Endothelial cell of umbilical vein (primary cell): ENCODE data around the gene CLIP4. TPM values are rescaled to one million over a fixed set of nuclear protein-coding genes. Genes with fewer than 3 reads are reported as not detected.
A peak's percentile ranks its signal among the peaks of the same experiment; 100 is the strongest.

ENCODE experiments used
- BruUV-seq: library from RNA; stranded (reverse); fragments of 400-500 nt; replicated peaks from 2 replicates; lab custom pipeline; 2021; lab: Mats Ljungman, UMichigan
- CTCF ChIA-PET: fragments of 300-600, 350-600 bp; sonication (Branson Sonifier 250); formaldehyde crosslinking; loops from one replicate; lab custom pipeline; 2021; ENCODE audit warnings: antibody characterized with exemption, inconsistent platforms; lab: Charles Lee
- POLR2A ChIA-PET: fragments of 300-600, 350-600 bp; sonication (Branson Sonifier 250); formaldehyde crosslinking; loops from one replicate; lab custom pipeline; 2021; ENCODE audit warnings: antibody characterized with exemption, inconsistent platforms; lab: Charles Lee
- DNase-seq: peaks from one replicate; pipeline ENCODE4 v3.0.0-alpha.2; 2011; ENCODE audit warnings: low read depth, low spot score
- FAIRE-seq: peaks from 2 replicates; lab custom pipeline; 2011; peaks lifted over from hg19 to GRCh38; lab: Jason Lieb, UNC
- H2AFZ ChIP-seq: 2 replicates; pipeline ENCODE4 v1.6.0; 2012; ENCODE audit warnings: low read depth, low read length, control low read depth, inconsistent platforms
- H3K27ac ChIP-seq: 2 replicates; pipeline ENCODE4 v1.5.1; 2011; ENCODE audit warnings: low read depth, mild to moderate bottlenecking, control low read depth, low read length, moderate library complexity; ENCODE audit not compliant: insufficient read depth
- H3K27me3 ChIP-seq, 2 experiments: 2 replicates each; pipeline versions ENCODE4 v1.6.0 to v1.6.1; 2011; ENCODE audit warnings: low read length in 2 of 2, mixed read lengths in 1 of 2; ENCODE audit not compliant: control insufficient read depth in 2 of 2, insufficient read depth in 2 of 2
- H3K36me3 ChIP-seq, 2 experiments: 2 replicates in 1 of 2; 3 replicates in 1 of 2; pipeline ENCODE4 v1.5.1; 2011; ENCODE audit warnings: low read length in 2 of 2, mild to moderate bottlenecking in 1 of 2, moderate library complexity in 1 of 2; ENCODE audit not compliant: control insufficient read depth in 2 of 2, insufficient read depth in 2 of 2; ENCODE audit errors: extremely low read depth in 1 of 2
- H3K4me1 ChIP-seq: 3 replicates; pipeline ENCODE4 v1.5.1; 2011; ENCODE audit warnings: mild to moderate bottlenecking, low read length; ENCODE audit not compliant: control insufficient read depth, insufficient read depth; ENCODE audit errors: extremely low read depth
- H3K4me2 ChIP-seq: 2 replicates; pipeline ENCODE4 v1.6.1; 2011; ENCODE audit warnings: low read length, control low read depth, mixed read lengths; ENCODE audit not compliant: insufficient read depth
- H3K4me3 ChIP-seq, 3 experiments: fragments of 200-600 bp in 1 of 3; sonication (generic), shearing (Covaris generic) in 1 of 3; replicated peaks in 1 of 3; 2 replicates each; pipeline ENCODE4 v1.5.1; 2011 to 2016; ENCODE audit warnings: control low read depth in 3 of 3, low read length in 3 of 3, mild to moderate bottlenecking in 2 of 3, inconsistent platforms in 1 of 3, low read depth in 1 of 3, moderate library complexity in 1 of 3; ENCODE audit not compliant: insufficient read depth in 1 of 3
- H3K79me2 ChIP-seq: 2 replicates; pipeline ENCODE4 v1.6.0; 2012; ENCODE audit warnings: low read length, inconsistent platforms; ENCODE audit not compliant: control insufficient read depth, insufficient read depth
- H3K9ac ChIP-seq: replicated peaks from 2 replicates; pipeline ENCODE3; 2011; ENCODE audit warnings: low read length, control low read depth; ENCODE audit not compliant: insufficient read depth; ENCODE audit errors: extremely low read depth
- H3K9me1 ChIP-seq: replicated peaks from 3 replicates; pipeline ENCODE4 v1.6.0; 2011; ENCODE audit warnings: mild to moderate bottlenecking, low read length; ENCODE audit not compliant: control insufficient read depth, insufficient read depth; ENCODE audit errors: extremely low read depth
- H3K9me3 ChIP-seq: replicated peaks from 2 replicates; pipeline ENCODE4 v1.5.1; 2012; ENCODE audit warnings: low read length, inconsistent platforms; ENCODE audit not compliant: control insufficient read depth, insufficient read depth
- H4K20me1 ChIP-seq: replicated peaks from 2 replicates; pipeline ENCODE3; 2011; ENCODE audit warnings: mild to moderate bottlenecking, low read length; ENCODE audit not compliant: control insufficient read depth, insufficient read depth; ENCODE audit errors: extremely low read depth
- CTCF ChIP-seq, 2 donors: IDR thresholded peaks; 1 replicate in 1 of 2; 2 replicates in 1 of 2; pipeline ENCODE4 v1.5.1; 2011; ENCODE audit warnings: low read length in 2 of 2, mild to moderate bottlenecking in 2 of 2, moderate library complexity in 2 of 2, control low read depth in 1 of 2, inconsistent platforms in 1 of 2, low read depth in 1 of 2; ENCODE audit not compliant: insufficient read depth in 1 of 2; ENCODE audit errors: extremely low read depth in 1 of 2
- EZH2 ChIP-seq: IDR thresholded peaks from 2 replicates; pipeline ENCODE4 v1.6.1; 2012; ENCODE audit warnings: borderline replicate concordance, low read depth, mild to moderate bottlenecking, moderate library complexity, low read length, inconsistent platforms; ENCODE audit not compliant: severe bottlenecking
- FOS ChIP-seq: IDR thresholded peaks from 2 replicates; pipeline ENCODE4 v1.6.1; 2011; ENCODE audit warnings: mild to moderate bottlenecking, low read length, moderate library complexity, borderline replicate concordance; ENCODE audit not compliant: insufficient read depth
- GATA2 ChIP-seq: IDR thresholded peaks from 2 replicates; pipeline ENCODE4 v1.7.0; 2011; ENCODE audit warnings: low read depth, mild to moderate bottlenecking, moderate library complexity, mixed read lengths, low read length; ENCODE audit not compliant: insufficient read length, insufficient read depth
- JUN ChIP-seq: IDR thresholded peaks from 2 replicates; pipeline ENCODE4 v1.6.1; 2011; ENCODE audit warnings: borderline replicate concordance, low read depth; ENCODE audit not compliant: insufficient read length, insufficient read depth
- MAX ChIP-seq: IDR thresholded peaks from 2 replicates; pipeline ENCODE4 v1.6.1; 2011; ENCODE audit not compliant: insufficient read depth, insufficient read length
- MYC ChIP-seq: IDR thresholded peaks from one replicate; pipeline ENCODE4 v1.6.1; 2011; ENCODE audit warnings: mild to moderate bottlenecking, low read depth, low read length
- POLR2A ChIP-seq: IDR thresholded peaks from 2 replicates; pipeline ENCODE4 v1.6.1; 2012; ENCODE audit warnings: low read depth, mild to moderate bottlenecking, control low read depth, low read length
- POLR2AphosphoS5 ChIP-seq: IDR thresholded peaks from 2 replicates; pipeline ENCODE4 v1.6.1; 2012; ENCODE audit warnings: low read depth, mild to moderate bottlenecking, control low read depth, low read length, moderate library complexity; ENCODE audit not compliant: insufficient read depth
- dilution Hi-C: fragments of 300-500 bp; cut with MboI; formaldehyde crosslinking; loops from one replicate; pipeline ENCODE4 v1.15.0; 2019; ENCODE audit warnings: low sequenced_read_pairs; ENCODE audit not compliant: extremely low pct_ligation_motif_present
- intact Hi-C: fragments of 100-400 bp; cut with micrococcal nuclease; formaldehyde crosslinking; loops from one replicate; pipeline ENCODE4 v1.10.0; 2022
- polyA plus RNA-seq, 4 experiments: library from polyadenylated mRNA; depleted of rRNA in 3 of 4; stranded (reverse) in 3 of 4; unstranded in 1 of 4; fragments of >200 nt; gene quantifications; 2 replicates each; pipeline versions ENCODE4 v1.2.1 to v1.2.3, GENCODE V29; 2011 to 2012; ENCODE audit warnings: missing spikeins in 1 of 4
- total RNA-seq: library from RNA; stranded (reverse); gene quantifications from 2 replicates; pipeline ENCODE4 v1.2.3, GENCODE V29; 2021

Gene CLIP4
- total and polyA plus RNA-seq, 2 donors (not counting 3 experiments of a cell fraction or from before 2014, with no cell fraction given): 9.2 to 24.0 TPM

GRCh38 chr2:29207352-29208148, 92.3 kb downstream of the CLIP4 start:
- no peak overlapping the region for H3K9ac ChIP-seq
- no peak overlapping the region for H3K27ac ChIP-seq
- no peaks in the 10 kb centered on the region for H4K20me1 ChIP-seq
- ChIA-PET POLR2A (no interaction called here), CTCF (no interaction called here)
- no peaks in the 10 kb centered on the region for H3K79me2 ChIP-seq
- no peaks in the 10 kb centered on the region for H3K9me1 ChIP-seq
- FAIRE-seq (no peak), DNase-seq (peak; percentile 7)
- H3K4me3 ChIP-seq: no peak overlapping the region
- BruUV-seq: no TSS peak
- H3K9me3 ChIP-seq: no peaks in the 10 kb centered on the region
- no peaks in the 10 kb centered on the region for H3K27me3 ChIP-seq
- H3K4me2 ChIP-seq: no peak overlapping the region
- TF ChIP-seq JUN (no peak), POLR2A (no peak), CTCF (IDR thresholded peaks at IDR 0.05; ENCODE audit: extremely low read depth in 1 of 2, insufficient read depth in 1 of 2, low read depth in 1 of 2, low read length in 2 of 2) (no peak), MYC (no peak), POLR2AphosphoS5 (no peak), EZH2 (no peak), GATA2 (no peak), MAX (no peak), FOS (no peak)
- H3K4me1 ChIP-seq: no peaks in the 10 kb centered on the region
- H3K36me3 ChIP-seq: no peaks in the 10 kb centered on the region
- no peak overlapping the region for H2AFZ ChIP-seq
- intact Hi-C loops (no loop called here), dilution Hi-C loops (no loop called here)
